Measurements from ENCODE around the gene C16orf90.
"Not testable (repeated sequence)": the region's sequence is repeated elsewhere in the genome, so short reads cannot be mapped to it uniquely, and the experiment has no call there.

Gene C16orf90

DNA sequence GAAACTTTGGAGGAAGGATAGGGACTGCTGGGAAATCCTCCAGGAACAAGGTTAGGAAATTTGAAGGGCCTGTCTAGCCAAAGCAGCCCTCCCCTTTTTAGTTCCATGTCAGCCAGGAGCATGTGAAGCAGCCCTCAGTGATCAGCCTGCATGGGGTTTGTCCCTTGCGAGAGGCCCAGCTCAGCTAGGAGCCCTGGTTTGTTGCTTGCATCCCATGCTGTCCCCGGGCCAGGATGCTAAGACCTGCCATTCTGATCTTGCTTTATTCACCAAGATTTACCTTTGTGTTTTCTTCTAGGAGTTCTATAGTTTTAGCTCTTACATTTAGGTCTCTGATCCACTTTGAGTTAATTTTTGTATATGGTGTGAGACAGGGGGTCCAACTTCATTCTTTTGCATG, 33.1 kb upstream of the C16orf90 start:
- Histone ChIP-seq H3K9me3 (no peaks in the 10 kb centered on the region), H3K4me3 (ENCODE audit: low read depth, low read length) (no peak overlapping the region), H3K27me3 (no peaks in the 10 kb centered on the region), H3K36me3 (peaks cover 37% of the 10 kb centered on the region), H3K4me1 (no peaks in the 10 kb centered on the region)
- DNase-seq = no peak
- TF ChIP-seq CTCF (IDR thresholded peaks at IDR 0.05; ENCODE audit: low read depth, low read length) = no peak

GRCh38 chr16:3527216-3527829, 32.0 kb upstream of the C16orf90 start:
- peak; percentile 89 for DNase-seq
- not testable (repeated sequence) for H3K27me3 ChIP-seq; H3K4me1 ChIP-seq; H3K9me3 ChIP-seq; H3K4me3 ChIP-seq (ENCODE audit: low read depth, low read length)
- H3K36me3 ChIP-seq = peaks cover 44% of the 10 kb centered on the region
- peak; percentile 74 for TF ChIP-seq CTCF (IDR thresholded peaks at IDR 0.05; ENCODE audit: low read depth, low read length)

DNA sequence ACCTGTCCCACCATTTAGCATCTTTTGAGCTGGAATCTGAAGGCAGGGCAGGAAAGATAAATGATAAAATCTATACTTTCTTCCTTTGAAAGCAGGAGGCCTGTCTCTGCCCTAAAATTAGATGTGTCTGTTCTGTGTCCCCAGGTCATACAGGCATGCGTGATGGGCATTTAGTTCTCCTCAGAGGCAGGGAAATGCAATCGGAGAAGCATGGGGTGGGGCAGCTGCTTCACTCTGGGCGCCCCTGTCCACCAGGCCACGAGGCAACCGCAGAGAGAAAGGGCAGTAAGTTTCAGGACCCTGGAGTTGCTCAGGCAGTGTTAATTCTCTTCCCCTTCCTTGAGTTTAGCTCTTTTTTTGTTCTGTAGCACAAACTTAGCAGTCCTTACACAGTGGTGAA, 30.7 kb upstream of the C16orf90 start:
- H3K4me3 ChIP-seq (ENCODE audit: low read depth, low read length) = no peak overlapping the region
- peaks cover 41% of the 10 kb centered on the region for H3K36me3 ChIP-seq
- DNase-seq = no peak
- no peaks in the 10 kb centered on the region for H3K4me1 ChIP-seq
- no peaks in the 10 kb centered on the region for H3K27me3 ChIP-seq
- H3K9me3 ChIP-seq = no peaks in the 10 kb centered on the region
- TF ChIP-seq CTCF (IDR thresholded peaks at IDR 0.05; ENCODE audit: low read depth, low read length) = no peak

DNA sequence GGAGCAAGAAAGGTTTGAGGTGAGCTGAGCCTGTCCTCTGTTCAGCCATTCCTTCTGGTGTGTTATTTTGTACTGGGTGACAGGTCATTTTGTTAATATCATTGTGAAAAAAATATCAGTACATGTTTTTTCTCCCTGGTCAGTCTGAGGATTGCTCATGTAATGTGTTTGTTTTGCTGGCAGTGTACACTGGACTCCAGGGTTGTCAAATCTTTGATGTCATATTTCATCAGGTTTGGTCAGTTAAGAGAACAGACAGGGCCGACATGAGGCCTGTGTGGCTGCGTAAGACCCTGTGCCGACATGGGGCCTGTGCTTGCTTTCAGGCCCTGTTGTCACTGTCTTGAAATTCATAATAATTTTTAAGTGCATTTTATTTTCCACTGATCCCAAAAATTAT, 28.0 kb upstream of the C16orf90 start:
- DNase-seq = no peak
- H3K27me3 ChIP-seq = no peaks in the 10 kb centered on the region
- H3K36me3 ChIP-seq = peaks cover 36% of the 10 kb centered on the region
- no peaks in the 10 kb centered on the region for H3K4me1 ChIP-seq
- no peaks in the 10 kb centered on the region for H3K9me3 ChIP-seq
- H3K4me3 ChIP-seq (ENCODE audit: low read depth, low read length) = no peak overlapping the region
- TF ChIP-seq CTCF (IDR thresholded peaks at IDR 0.05; ENCODE audit: low read depth, low read length) = no peak

- no peak overlapping the region for H3K4me3 ChIP-seq (ENCODE audit: low read depth, low read length)
- no peaks in the 10 kb centered on the region for H3K9me3 ChIP-seq
- no peaks in the 10 kb centered on the region for H3K4me1 ChIP-seq
- no peaks in the 10 kb centered on the region for H3K27me3 ChIP-seq
- TF ChIP-seq CTCF (IDR thresholded peaks at IDR 0.05; ENCODE audit: low read depth, low read length) = no peak
- peaks cover 33% of the 10 kb centered on the region for H3K36me3 ChIP-seq
- no peak for DNase-seq
Measured at GRCh38 chr16:3520841-3521240, 25.6 kb upstream of the C16orf90 start.

DNA sequence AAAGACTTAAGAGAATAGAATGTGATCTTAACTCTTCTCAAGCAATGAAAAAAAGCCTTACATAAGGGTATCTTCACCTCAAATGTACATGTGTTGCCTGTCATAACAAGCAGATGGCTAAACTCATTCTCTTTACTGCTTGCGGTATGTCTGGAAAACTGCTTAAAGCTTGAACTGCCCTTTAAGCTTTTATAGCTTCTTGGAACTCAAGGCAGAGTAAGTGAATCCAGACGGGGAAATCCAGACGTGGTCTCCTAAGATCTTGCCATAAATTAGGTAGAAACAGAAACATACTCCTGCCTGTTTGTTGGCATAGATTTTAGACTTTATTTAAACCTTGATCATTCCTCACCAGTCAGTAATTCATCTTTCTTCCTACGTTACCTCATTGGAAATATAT, 25.1 kb upstream of the C16orf90 start:
- Histone ChIP-seq H3K36me3 (peaks cover 37% of the 10 kb centered on the region), H3K4me3 (ENCODE audit: low read depth, low read length) (no peak overlapping the region)

More for the DNA sequence above, 25.1 kb upstream of the C16orf90 start:
- Histone ChIP-seq H3K9me3 (no peaks in the 10 kb centered on the region), H3K27me3 (no peaks in the 10 kb centered on the region), H3K4me1 (no peaks in the 10 kb centered on the region)
- no peak for TF ChIP-seq CTCF (IDR thresholded peaks at IDR 0.05; ENCODE audit: low read depth, low read length)
- DNase-seq = no peak
